GM23338 (cell line): Measurements from ENCODE around the gene SLC6A18.

ENCODE experiments used
- EZH2 ChIP-seq: fragments of 200-600 bp; sonication (generic); IDR thresholded peaks from one replicate; pipeline ENCODE4 v1.8.0; 2017; ENCODE audit warnings: antibody characterized with exemption, mild to moderate bottlenecking, low read depth; ENCODE audit not compliant: unreplicated experiment
- EZH2phosphoT487 ChIP-seq: fragments of 200-600 bp; sonication (generic); IDR thresholded peaks from one replicate; pipeline ENCODE4 v1.8.1; 2018; ENCODE audit warnings: antibody characterized with exemption; ENCODE audit not compliant: unreplicated experiment
- JUNB ChIP-seq: IDR thresholded peaks from one replicate; pipeline ENCODE4 v1.6.1; 2016; ENCODE audit warnings: antibody characterized with exemption; ENCODE audit not compliant: unreplicated experiment
- POLR2AphosphoS5 ChIP-seq: IDR thresholded peaks from 2 replicates; pipeline ENCODE4 v1.6.1; 2016; ENCODE audit warnings: antibody characterized with exemption, low read depth
- TF ChIP-seq, protein P1 (sequence below), 2 experiments: fragments of 200-600 bp in 1 of 2; sonication (generic) in 1 of 2; conservative IDR thresholded peaks; 2 replicates each; pipeline versions ENCODE4 v1.5.1 to v1.6.1; 2016 to 2017; ENCODE audit warnings: antibody characterized with exemption in 2 of 2, low read depth in 2 of 2, mild to moderate bottlenecking in 2 of 2, moderate library complexity in 1 of 2
- TF ChIP-seq, protein P2 (sequence below): IDR thresholded peaks from one replicate; pipeline ENCODE4 v1.6.1; 2018; ENCODE audit warnings: antibody characterized with exemption; ENCODE audit not compliant: unreplicated experiment

DNA sequence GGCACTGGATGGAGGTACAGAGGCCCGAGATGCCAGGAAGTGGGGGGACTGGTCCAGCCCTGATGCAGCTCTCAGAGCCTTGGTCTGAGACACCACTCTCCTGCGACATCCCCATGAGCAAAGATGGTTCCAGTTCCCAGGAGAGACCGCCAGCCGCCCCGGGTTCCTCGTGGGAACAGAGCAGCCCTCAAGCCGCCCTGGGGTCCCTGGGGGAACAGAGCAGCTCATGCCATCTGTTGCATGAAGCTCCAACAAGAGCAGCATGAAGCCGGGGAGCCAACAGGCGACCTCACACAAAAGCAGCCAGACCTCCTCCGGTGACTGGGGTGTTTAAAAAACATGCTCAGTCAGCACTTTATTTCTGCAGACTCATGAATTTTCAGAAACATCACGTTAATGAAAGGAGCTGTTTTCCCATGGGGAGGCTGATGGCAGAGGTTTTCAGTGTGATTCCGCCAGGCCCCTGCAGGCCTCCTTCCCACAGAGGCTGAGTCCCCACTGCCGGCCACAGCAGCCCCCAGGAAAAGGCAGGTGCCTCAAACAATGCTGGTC lies 6.2 kb downstream of the SLC6A18 start:
- no peak for TF ChIP-seq POLR2AphosphoS5
- TF ChIP-seq, protein P1, sequence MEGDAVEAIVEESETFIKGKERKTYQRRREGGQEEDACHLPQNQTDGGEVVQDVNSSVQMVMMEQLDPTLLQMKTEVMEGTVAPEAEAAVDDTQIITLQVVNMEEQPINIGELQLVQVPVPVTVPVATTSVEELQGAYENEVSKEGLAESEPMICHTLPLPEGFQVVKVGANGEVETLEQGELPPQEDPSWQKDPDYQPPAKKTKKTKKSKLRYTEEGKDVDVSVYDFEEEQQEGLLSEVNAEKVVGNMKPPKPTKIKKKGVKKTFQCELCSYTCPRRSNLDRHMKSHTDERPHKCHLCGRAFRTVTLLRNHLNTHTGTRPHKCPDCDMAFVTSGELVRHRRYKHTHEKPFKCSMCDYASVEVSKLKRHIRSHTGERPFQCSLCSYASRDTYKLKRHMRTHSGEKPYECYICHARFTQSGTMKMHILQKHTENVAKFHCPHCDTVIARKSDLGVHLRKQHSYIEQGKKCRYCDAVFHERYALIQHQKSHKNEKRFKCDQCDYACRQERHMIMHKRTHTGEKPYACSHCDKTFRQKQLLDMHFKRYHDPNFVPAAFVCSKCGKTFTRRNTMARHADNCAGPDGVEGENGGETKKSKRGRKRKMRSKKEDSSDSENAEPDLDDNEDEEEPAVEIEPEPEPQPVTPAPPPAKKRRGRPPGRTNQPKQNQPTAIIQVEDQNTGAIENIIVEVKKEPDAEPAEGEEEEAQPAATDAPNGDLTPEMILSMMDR (conservative IDR thresholded peaks at IDR 0.05; ENCODE audit: low read depth in 2 of 2), result no peak
- no peak for TF ChIP-seq EZH2
- TF ChIP-seq, protein P2, sequence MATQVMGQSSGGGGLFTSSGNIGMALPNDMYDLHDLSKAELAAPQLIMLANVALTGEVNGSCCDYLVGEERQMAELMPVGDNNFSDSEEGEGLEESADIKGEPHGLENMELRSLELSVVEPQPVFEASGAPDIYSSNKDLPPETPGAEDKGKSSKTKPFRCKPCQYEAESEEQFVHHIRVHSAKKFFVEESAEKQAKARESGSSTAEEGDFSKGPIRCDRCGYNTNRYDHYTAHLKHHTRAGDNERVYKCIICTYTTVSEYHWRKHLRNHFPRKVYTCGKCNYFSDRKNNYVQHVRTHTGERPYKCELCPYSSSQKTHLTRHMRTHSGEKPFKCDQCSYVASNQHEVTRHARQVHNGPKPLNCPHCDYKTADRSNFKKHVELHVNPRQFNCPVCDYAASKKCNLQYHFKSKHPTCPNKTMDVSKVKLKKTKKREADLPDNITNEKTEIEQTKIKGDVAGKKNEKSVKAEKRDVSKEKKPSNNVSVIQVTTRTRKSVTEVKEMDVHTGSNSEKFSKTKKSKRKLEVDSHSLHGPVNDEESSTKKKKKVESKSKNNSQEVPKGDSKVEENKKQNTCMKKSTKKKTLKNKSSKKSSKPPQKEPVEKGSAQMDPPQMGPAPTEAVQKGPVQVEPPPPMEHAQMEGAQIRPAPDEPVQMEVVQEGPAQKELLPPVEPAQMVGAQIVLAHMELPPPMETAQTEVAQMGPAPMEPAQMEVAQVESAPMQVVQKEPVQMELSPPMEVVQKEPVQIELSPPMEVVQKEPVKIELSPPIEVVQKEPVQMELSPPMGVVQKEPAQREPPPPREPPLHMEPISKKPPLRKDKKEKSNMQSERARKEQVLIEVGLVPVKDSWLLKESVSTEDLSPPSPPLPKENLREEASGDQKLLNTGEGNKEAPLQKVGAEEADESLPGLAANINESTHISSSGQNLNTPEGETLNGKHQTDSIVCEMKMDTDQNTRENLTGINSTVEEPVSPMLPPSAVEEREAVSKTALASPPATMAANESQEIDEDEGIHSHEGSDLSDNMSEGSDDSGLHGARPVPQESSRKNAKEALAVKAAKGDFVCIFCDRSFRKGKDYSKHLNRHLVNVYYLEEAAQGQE, result no peak
- TF ChIP-seq EZH2phosphoT487, result no peak
- no peak for TF ChIP-seq JUNB
